GM19240 (cell line): Measurements from ENCODE around the gene SMURF2.
"Not testable (repeated sequence)": the region's sequence is repeated elsewhere in the genome, so short reads cannot be mapped to it uniquely, and the experiment has no call there.

Source experiments
- DNase-seq: peaks from one replicate; pipeline ENCODE4 v3.0.0; 2011; ENCODE audit warnings: low spot score; ENCODE audit not compliant: insufficient read length

The SMURF2 gene

GRCh38 chr17:64632606-64633005 is 29.5 kb downstream of the SMURF2 start:
- no peak for DNase-seq

DNA sequence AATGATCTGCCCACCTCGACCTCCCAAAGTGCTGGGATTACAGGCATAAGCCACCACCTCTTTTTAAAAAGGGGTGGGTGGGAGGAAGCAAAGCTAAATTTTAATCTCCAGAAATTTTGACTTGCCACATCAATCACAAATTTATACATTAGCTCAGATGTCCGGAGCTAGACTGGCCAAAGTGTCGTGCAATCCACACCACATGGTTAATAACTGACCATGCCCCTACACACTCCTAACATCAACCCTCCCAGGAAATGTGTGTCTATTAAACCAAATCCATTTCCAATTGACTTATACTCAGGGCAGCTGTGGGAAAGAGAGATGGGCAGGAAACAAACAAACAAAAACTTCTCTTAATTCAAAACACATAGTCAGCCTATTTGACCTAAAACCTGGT is 29.9 kb downstream of the SMURF2 start:
- no peak for DNase-seq

DNA sequence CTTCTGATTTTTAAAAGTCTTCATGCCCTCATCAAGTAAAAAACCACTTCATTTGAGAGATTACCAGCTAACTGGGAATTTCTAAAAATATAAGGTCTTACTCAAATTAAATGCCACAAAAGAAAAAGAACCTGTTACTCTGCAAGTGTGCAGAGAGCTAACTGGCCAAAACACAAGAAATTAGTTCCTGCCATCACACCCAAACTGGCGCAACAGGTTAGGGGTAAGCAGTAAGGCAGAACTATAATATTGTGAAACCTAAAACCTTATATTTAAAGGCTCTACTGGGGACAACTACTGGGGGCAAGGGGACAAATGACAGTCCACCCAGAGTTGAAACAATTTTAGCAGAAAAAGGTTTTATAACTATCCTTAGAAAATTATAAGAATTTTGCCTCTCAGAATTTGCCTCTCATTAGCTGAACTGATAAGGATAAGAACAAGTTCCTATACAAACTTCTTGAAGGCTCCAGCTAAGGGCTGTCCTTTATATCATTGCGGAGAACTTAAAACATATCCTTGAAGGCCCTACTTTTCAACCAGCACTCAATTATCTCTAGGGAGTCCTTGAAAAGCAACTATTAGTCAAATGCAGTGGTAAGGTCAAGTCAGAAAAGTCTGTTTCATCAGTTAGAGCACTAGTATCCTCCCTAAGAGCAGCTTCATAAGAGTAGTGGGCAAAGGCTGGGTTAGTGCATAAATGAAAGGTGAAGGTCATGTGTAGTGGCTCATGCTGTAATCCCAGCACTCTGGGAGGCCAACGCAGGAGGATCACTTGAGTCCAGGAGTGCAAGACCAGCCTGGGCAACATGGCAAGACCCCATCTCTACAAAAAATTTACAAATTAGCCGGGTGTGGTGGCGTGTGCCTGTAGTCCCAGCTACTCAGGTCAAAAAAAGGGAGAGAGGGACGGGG is 31.5 kb downstream of the SMURF2 start:
- no peak for DNase-seq

DNA sequence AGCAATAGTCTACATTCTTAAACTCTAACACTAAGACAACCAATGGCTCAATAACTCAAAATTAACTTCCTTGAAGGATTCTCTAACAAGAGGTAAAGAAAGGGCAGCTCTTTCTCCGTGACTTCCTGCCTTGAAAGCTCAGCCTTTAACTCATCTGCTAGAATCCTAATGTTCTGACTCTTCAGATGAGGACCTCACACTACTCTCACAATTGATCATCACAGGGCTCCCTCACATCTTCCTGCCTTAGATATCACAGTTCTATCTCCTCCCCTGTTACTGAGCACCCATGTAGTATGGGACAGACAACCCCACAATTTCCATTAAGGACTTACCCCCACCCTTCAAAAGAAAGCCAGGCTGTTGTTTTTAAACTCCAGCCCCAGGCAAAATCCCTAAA is 33.5 kb downstream of the SMURF2 start:
- DNase-seq = peak; percentile 8

- no peak for DNase-seq
Observed at GRCh38 chr17:64627797-64628196, 34.3 kb downstream of the SMURF2 start.

DNA sequence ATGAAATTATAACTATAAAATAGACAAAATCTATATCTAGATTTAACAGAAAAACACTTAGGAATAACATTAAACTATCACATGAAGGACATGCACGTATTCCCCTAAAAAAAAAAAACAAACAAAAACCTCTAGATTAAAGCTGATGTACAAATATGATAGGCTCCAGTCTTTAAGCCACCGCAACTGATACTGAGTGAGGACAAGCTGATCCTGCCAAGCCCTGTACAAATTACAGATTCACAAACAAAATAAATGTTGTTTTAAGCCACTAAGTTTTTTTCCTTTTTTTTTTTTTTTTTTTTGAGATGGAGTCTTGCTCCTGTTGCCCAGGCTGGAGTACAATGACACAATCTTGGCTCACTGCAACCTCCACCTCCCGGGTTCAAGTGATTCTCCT is 35.3 kb downstream of the SMURF2 start:
- no peak for DNase-seq

DNA sequence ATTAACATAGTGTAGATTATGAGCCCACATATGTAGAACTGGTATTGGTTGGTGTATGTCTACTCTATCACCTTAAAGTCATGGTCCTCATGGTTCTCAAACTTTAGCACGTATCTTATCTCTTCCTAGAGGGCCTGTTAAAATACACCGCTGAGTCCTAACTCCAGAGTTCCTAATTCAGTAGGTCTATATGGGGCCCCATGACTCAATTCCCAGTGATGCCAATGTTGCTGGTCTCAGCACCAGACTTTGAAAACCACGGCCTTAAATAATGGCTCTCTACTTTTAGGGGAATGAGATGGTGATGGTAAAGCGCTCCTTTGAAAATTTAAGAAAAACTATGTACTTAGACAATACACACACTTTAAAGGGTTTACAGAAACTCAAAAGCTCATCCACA is 36.6 kb downstream of the SMURF2 start:
- DNase-seq = no peak

- no peak for DNase-seq
Observed at GRCh38 chr17:64622931-64623654, 39.0 kb downstream of the SMURF2 start.

- no peak for DNase-seq
Observed at GRCh38 chr17:64621772-64622171, 40.3 kb downstream of the SMURF2 start.

GRCh38 chr17:64618848-64619247 is 43.3 kb downstream of the SMURF2 start:
- no peak for DNase-seq

GRCh38 chr17:64617125-64617780 is 44.9 kb downstream of the SMURF2 start:
- DNase-seq = no peak

DNA sequence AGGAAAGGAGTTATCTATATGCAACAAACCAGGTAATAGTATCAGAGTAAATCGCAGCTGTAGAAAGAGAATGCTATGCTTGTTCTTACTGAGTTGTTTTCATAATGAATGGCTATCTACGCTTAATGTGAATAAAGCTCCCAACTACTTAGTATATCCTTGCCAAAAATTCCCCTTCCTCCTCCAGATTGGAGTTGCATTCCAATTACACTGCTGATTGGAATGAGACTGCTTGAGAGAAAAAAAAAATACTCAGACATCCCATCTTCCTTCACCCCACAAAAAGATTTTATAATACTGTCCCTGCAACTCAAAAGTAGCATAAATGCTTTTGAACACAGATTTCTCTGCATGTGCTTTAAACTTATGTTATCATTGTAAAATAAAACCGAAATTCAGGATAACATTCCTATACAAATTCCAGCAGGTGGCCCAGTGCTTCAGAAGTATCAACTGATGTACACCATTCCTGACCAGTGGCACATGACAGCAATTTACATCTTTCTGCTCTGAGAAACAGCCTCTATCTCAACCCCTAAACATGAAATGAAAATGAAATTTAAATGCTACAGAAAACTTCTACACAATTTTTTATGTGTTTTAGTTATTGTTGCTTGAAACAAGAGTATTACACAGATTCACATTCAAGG is 47.0 kb downstream of the SMURF2 start:
- DNase-seq = no peak

DNA sequence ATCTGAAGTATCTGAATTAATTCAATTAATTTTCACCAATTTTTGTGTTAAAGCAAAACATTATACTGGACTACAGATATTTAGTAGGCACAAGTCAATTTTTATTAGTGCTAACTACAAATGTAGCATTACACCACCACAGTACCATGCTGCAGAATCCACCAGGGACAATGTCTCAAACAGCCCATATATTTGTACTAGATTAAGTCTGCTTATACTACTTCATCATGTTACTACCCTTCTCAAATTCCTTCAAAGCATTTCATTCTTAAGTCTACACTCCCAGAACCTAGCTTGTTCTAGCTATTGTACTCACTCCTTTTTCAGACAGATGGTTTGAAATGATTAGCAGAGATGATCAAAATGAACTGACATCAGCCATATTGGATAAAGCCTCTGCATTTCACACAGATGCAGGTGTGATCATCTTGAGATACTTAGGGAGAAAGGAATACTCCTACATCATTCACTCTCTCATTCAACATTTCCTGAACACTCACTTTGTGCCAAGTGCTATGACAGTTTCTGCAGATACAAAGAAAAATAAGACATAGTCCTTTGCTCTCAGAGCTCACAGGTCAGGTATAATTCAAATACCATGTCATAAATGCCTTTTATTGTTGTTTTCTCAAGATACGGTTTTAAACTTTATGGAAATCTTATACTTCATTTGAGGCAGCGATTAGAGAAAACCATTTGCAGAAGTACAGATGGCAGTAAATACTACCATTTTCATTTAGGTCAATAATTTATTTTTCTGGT is 47.7 kb downstream of the SMURF2 start:
- no peak for DNase-seq

DNA sequence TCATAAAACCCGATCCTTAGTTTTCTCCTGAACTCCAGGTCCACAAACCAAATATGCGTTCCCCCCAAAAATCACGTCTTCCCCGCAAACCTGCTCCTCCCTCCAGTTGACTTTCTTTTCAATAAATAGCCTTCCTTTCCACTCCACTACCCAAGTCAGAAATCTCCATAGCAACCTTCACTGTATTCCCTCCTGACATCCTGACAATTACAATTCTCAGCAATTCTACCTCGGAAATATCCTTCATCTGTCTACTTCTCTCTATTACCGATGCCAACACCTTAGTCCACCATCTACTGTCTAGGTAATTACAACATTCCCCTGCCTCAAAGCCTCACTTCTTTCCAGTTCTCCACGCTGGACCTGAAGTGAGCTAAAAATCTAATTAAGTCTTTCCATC is 50.7 kb downstream of the SMURF2 start:
- DNase-seq = no peak

DNA sequence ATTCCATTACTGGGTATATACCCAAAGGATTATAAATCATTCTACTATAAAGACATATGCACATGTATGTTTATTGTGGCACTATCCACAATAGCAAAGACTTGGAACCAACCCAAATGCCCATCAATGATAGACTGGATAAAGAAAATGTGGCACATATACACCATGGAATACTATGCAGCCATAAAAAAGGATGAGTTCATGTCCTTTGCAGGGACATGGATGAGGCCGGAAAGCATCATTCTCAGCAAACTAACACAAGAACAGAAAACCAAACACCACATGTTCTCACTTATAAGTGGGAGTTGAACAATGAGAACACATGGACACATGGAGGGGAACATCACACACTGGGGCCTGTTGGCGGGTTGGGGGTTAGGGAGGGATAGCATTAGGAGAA is 51.9 kb downstream of the SMURF2 start:
- DNase-seq = not testable (repeated sequence)

DNA sequence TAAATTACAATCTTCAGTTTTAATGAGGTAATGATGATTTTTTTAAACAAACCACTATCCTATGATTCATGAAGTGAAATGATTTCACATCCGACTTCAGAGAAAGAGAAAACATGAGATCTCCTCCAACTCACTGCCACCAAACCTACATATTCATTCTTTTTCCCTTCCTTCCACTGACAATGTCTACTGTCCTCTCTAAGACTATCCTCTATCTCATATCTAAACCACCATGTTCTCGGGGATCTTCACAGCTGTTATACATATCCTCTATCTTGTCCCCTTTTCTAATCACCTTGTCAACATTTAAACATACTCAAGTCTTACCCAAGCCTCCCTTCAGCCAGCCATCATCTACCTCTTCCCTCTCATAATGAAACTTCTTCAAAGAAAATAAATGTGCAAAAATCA is 53.5 kb downstream of the SMURF2 start:
- DNase-seq = no peak

DNA sequence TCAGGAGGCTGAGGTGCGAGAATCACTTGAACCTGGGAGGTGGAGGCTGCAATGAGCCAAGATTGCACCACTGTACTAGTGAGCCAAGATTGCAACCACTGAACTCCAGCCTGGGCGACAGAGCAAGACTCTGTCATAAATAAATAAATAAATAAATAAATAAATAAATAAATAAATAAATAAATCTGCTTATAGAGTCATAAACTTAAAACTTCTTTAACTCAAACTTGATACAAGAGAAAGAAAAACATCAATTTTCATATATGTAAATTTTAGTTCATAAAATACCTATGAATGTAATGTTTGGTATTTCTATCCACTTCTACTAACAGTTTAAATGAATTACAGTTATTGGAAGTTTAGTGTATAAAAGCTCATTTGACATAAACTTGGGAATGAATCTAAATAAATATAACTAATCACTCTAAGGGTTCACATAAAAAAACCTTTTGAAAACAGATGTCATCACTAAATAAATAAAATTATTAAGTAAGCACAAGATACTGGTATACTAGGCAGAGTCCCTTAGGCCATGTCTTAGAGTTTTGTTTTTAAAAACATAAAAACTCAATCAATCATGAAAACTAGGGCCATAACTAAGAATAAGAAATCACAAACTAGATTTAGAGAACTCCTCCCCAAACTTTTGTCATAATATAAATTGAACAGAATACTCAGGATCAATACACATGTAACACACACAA is 54.1 kb downstream of the SMURF2 start:
- DNase-seq = no peak

GRCh38 chr17:64604532-64604931 is 57.6 kb downstream of the SMURF2 start:
- not testable (repeated sequence) for DNase-seq

GRCh38 chr17:64603987-64604386 is 58.1 kb downstream of the SMURF2 start:
- DNase-seq = no peak

GRCh38 chr17:64599827-64600226 is 62.3 kb downstream of the SMURF2 start:
- no peak for DNase-seq
